ENCODE results near the gene TMEM8B.

DNA sequence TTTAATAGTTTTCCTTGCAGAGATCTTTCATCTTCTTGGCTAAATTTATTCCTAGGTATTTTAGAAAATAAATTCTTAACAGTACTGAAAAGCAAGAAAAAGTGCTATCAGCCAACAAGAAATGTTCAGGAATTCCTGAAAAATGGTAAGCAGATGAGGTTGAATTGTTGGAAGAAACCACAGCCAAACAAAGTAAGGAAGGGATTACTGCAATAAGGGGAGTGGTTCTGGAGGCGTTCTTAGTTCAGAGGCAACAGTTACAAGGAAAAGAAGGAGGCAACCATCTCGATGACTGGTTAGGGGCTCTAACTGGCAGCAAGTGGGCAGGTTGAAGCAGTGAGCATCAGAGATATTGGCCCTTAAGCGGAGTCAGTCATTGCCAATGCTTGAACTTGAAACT lies 54.0 kb downstream of the TMEM8B start:
- TF ChIP-seq POLR2A (IDR thresholded peaks at IDR 0.05; ENCODE audit: extremely low read depth, insufficient read length): no peak
- TF ChIP-seq, protein P1, sequence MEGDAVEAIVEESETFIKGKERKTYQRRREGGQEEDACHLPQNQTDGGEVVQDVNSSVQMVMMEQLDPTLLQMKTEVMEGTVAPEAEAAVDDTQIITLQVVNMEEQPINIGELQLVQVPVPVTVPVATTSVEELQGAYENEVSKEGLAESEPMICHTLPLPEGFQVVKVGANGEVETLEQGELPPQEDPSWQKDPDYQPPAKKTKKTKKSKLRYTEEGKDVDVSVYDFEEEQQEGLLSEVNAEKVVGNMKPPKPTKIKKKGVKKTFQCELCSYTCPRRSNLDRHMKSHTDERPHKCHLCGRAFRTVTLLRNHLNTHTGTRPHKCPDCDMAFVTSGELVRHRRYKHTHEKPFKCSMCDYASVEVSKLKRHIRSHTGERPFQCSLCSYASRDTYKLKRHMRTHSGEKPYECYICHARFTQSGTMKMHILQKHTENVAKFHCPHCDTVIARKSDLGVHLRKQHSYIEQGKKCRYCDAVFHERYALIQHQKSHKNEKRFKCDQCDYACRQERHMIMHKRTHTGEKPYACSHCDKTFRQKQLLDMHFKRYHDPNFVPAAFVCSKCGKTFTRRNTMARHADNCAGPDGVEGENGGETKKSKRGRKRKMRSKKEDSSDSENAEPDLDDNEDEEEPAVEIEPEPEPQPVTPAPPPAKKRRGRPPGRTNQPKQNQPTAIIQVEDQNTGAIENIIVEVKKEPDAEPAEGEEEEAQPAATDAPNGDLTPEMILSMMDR (IDR thresholded peaks at IDR 0.05; ENCODE audit: low read depth, low read length): no peak
- TF ChIP-seq, protein P2, sequence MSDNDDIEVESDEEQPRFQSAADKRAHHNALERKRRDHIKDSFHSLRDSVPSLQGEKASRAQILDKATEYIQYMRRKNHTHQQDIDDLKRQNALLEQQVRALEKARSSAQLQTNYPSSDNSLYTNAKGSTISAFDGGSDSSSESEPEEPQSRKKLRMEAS (IDR thresholded peaks at IDR 0.05; ENCODE audit: low read depth, low read length): no peak
